Astrocyte (in vitro differentiated cells and primary cell): Measurements from ENCODE around the gene GSTA1. TPM values are rescaled to one million over a fixed set of nuclear protein-coding genes. Genes with fewer than 3 reads are reported as not detected.
"Not testable (repeated sequence)": the region's sequence is repeated elsewhere in the genome, so short reads cannot be mapped to it uniquely, and the experiment has no call there.

ENCODE experiments used
- DNase-seq: peaks from one replicate; pipeline ENCODE4 v3.0.0-alpha.2; 2010; ENCODE audit warnings: low read depth
- FAIRE-seq: peaks from 2 replicates; lab custom pipeline; 2011; peaks lifted over from hg19 to GRCh38; lab: Jason Lieb, UNC
- H2AFZ ChIP-seq: 2 replicates; pipeline ENCODE4 v1.6.0; 2012; ENCODE audit warnings: low read depth, low read length, inconsistent platforms
- H3K27ac ChIP-seq: 2 replicates; pipeline ENCODE4 v1.5.1; 2011; ENCODE audit warnings: low read depth, low read length, inconsistent platforms
- H3K27me3 ChIP-seq: 2 replicates; pipeline ENCODE4 v1.6.0; 2011; ENCODE audit warnings: low read length, inconsistent platforms; ENCODE audit not compliant: insufficient read depth
- H3K36me3 ChIP-seq: 2 replicates; pipeline ENCODE4 v1.5.1; 2011; ENCODE audit warnings: low read length, inconsistent platforms; ENCODE audit not compliant: insufficient read depth
- H3K4me1 ChIP-seq: 2 replicates; pipeline ENCODE4 v1.5.1; 2011; ENCODE audit warnings: low read length, inconsistent platforms; ENCODE audit not compliant: insufficient read depth
- H3K4me2 ChIP-seq: 2 replicates; pipeline ENCODE4 v1.6.0; 2012; ENCODE audit warnings: low read length, inconsistent platforms
- H3K4me3 ChIP-seq: 2 replicates; pipeline ENCODE4 v1.5.1; 2011; ENCODE audit warnings: low read depth, mild to moderate bottlenecking, low read length, inconsistent platforms; ENCODE audit not compliant: insufficient read depth
- H3K79me2 ChIP-seq: 2 replicates; pipeline ENCODE4 v1.6.0; 2012; ENCODE audit warnings: mild to moderate bottlenecking, low read length, inconsistent platforms; ENCODE audit not compliant: insufficient read depth
- H3K9ac ChIP-seq: 2 replicates; pipeline ENCODE4 v1.6.0; 2012; ENCODE audit warnings: mild to moderate bottlenecking, low read length, inconsistent platforms
- H3K9me3 ChIP-seq: 2 replicates; pipeline ENCODE4 v1.5.1; 2012; ENCODE audit warnings: low read depth, mild to moderate bottlenecking, low read length, inconsistent platforms; ENCODE audit not compliant: insufficient read depth
- H4K20me1 ChIP-seq: 2 replicates; pipeline ENCODE4 v1.6.0; 2012; ENCODE audit warnings: low read length, inconsistent platforms; ENCODE audit not compliant: insufficient read depth
- H3K27ac Mint-ChIP-seq: one replicate; pipeline ENCODE4 v1.8.0; 2021; ENCODE audit warnings: mild to moderate bottlenecking, mixed read lengths; ENCODE audit not compliant: unreplicated experiment
- H3K27me3 Mint-ChIP-seq: one replicate; pipeline ENCODE4 v1.8.0; 2021; ENCODE audit warnings: low read depth, mixed read lengths; ENCODE audit not compliant: unreplicated experiment
- H3K36me3 Mint-ChIP-seq: one replicate; pipeline ENCODE4 v1.8.0; 2021; ENCODE audit warnings: low read depth, mixed read lengths; ENCODE audit not compliant: unreplicated experiment
- H3K4me1 Mint-ChIP-seq: one replicate; pipeline ENCODE4 v1.8.0; 2021; ENCODE audit warnings: low read depth, mixed read lengths; ENCODE audit not compliant: unreplicated experiment
- H3K4me3 Mint-ChIP-seq: one replicate; pipeline ENCODE4 v1.8.0; 2021; ENCODE audit warnings: mild to moderate bottlenecking, moderate library complexity, mixed read lengths; ENCODE audit not compliant: unreplicated experiment
- H3K9me3 Mint-ChIP-seq: one replicate; pipeline ENCODE4 v1.8.0; 2021; ENCODE audit warnings: mild to moderate bottlenecking, mixed read lengths; ENCODE audit not compliant: unreplicated experiment
- EZH2 ChIP-seq: IDR thresholded peaks from 2 replicates; pipeline ENCODE4 v1.6.1; 2012; ENCODE audit warnings: mild to moderate bottlenecking, low read length, inconsistent platforms; ENCODE audit not compliant: insufficient read depth
- total RNA-seq: library from RNA; stranded (reverse); gene quantifications from 2 replicates; pipeline ENCODE4 v1.2.1, GENCODE V29; 2021
- TF ChIP-seq, protein P1 (sequence below): IDR thresholded peaks from 2 replicates; pipeline ENCODE4 v1.5.1; 2011; ENCODE audit warnings: low read depth, mild to moderate bottlenecking, inconsistent platforms, low read length, moderate library complexity; ENCODE audit not compliant: insufficient read depth

GSTA1 gene
- total RNA-seq, 1 donor from 2014 or later: 0.39 TPM

DNA sequence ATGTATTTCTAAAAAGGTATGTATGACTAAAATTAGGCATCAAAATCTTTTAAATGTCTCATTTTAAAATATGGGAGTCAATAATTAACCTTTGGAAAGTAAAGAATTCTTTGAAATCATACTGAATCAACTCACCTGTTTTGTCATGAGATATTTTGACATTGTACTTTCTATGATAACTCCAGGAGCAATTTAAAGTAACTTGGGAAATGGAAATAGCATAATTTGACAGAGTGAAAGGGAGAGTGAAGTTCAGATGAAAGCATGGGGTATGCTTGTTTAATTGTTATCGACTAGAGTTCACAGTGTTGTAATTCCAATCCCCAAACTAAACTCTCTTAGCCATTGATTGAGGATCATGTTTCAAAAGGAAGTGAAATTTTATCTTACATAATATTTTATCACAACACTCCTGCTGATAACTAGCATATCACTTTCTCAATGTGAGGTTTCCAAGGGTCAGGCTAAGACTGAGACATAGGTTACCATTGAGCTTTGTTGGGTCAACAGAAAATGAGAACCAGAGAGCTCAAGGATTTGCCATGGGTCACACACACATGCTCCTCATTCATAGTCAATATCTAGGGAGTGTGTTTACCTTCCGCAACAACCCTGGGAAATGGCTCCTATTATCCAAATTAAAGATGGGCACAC, 2.3 kb downstream of the GSTA1 start:
- Mint-ChIP-seq H3K9me3 (no peaks in the 10 kb centered on the region), H3K36me3 (peaks cover 2% of the 10 kb centered on the region), H3K27me3 (peaks cover 24% of the 10 kb centered on the region), H3K4me1 (peaks cover 5% of the 10 kb centered on the region), H3K27ac (no peak overlapping the region), H3K4me3 (no peak overlapping the region)
- H3K79me2 ChIP-seq: no peaks in the 10 kb centered on the region
- H3K9me3 ChIP-seq: no peaks in the 10 kb centered on the region
- no peak overlapping the region for H3K27ac ChIP-seq
- no peak overlapping the region for H2AFZ ChIP-seq
- TF ChIP-seq, protein P1, sequence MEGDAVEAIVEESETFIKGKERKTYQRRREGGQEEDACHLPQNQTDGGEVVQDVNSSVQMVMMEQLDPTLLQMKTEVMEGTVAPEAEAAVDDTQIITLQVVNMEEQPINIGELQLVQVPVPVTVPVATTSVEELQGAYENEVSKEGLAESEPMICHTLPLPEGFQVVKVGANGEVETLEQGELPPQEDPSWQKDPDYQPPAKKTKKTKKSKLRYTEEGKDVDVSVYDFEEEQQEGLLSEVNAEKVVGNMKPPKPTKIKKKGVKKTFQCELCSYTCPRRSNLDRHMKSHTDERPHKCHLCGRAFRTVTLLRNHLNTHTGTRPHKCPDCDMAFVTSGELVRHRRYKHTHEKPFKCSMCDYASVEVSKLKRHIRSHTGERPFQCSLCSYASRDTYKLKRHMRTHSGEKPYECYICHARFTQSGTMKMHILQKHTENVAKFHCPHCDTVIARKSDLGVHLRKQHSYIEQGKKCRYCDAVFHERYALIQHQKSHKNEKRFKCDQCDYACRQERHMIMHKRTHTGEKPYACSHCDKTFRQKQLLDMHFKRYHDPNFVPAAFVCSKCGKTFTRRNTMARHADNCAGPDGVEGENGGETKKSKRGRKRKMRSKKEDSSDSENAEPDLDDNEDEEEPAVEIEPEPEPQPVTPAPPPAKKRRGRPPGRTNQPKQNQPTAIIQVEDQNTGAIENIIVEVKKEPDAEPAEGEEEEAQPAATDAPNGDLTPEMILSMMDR: no peak
- TF ChIP-seq EZH2: no peak
- no peak for DNase-seq
- no peak overlapping the region for H3K4me2 ChIP-seq
- H3K9ac ChIP-seq: no peak overlapping the region
- no peaks in the 10 kb centered on the region for H4K20me1 ChIP-seq
- FAIRE-seq: no peak
- H3K4me3 ChIP-seq: no peak overlapping the region
- H3K4me1 ChIP-seq: no peaks in the 10 kb centered on the region
- no peaks in the 10 kb centered on the region for H3K36me3 ChIP-seq
- H3K27me3 ChIP-seq: no peaks in the 10 kb centered on the region

GRCh38 chr6:52799272-52799671, 4.3 kb downstream of the GSTA1 start:
- H3K9me3 ChIP-seq: not testable (repeated sequence)

GRCh38 chr6:52794366-52794765, 9.2 kb downstream of the GSTA1 start:
- H3K36me3 Mint-ChIP-seq, H3K4me3 ChIP-seq, H3K4me2 ChIP-seq, H3K9me3 ChIP-seq, H3K4me3 Mint-ChIP-seq, H3K27me3 ChIP-seq, H3K4me1 ChIP-seq, H3K36me3 ChIP-seq, DNase-seq, H2AFZ ChIP-seq, H4K20me1 ChIP-seq, FAIRE-seq, H3K9ac ChIP-seq, H3K27ac ChIP-seq, H3K27ac Mint-ChIP-seq, H3K79me2 ChIP-seq: not testable (repeated sequence)
- H3K4me1 Mint-ChIP-seq: peaks cover 21% of the 10 kb centered on the region
- H3K9me3 Mint-ChIP-seq: peaks cover 17% of the 10 kb centered on the region
- peaks cover 11% of the 10 kb centered on the region for H3K27me3 Mint-ChIP-seq

More at GRCh38 chr6:52799272-52799671, 4.3 kb downstream of the GSTA1 start:
- H3K27me3 Mint-ChIP-seq: peaks cover 21% of the 10 kb centered on the region
- not testable (repeated sequence) for H3K27ac Mint-ChIP-seq, H3K9ac ChIP-seq, H3K36me3 Mint-ChIP-seq, H3K4me1 Mint-ChIP-seq, H3K27ac ChIP-seq, H3K4me3 Mint-ChIP-seq, FAIRE-seq, H3K36me3 ChIP-seq, H2AFZ ChIP-seq, H3K9me3 Mint-ChIP-seq, H3K4me3 ChIP-seq, H3K4me1 ChIP-seq, H3K4me2 ChIP-seq, H3K27me3 ChIP-seq, H3K79me2 ChIP-seq, H4K20me1 ChIP-seq
- peak; percentile 87 for DNase-seq
